HCT116 (cell line): ENCODE results near the gene GRK5. TPM values are rescaled to one million over a fixed set of nuclear protein-coding genes. Genes with fewer than 3 reads are reported as not detected.

Experiments used
- ATAC-seq: fragments of 200-7000 bp; cut with Tn5 transposase; 2 replicates; pipeline ENCODE4 v1.9.1; 2020; ENCODE audit warnings: mild to moderate bottlenecking, moderate library complexity
- BruUV-seq: library from RNA; stranded (reverse); fragments of 400-500 nt; replicated peaks from 2 replicates; lab custom pipeline; 2021; lab: Mats Ljungman, UMichigan
- CTCF ChIA-PET: fragments of 300-600 bp; sonication (Branson Sonifier 250); formaldehyde crosslinking; loops from one replicate; lab custom pipeline; 2021; ENCODE audit warnings: antibody characterized with exemption; lab: Charles Lee
- POLR2A ChIA-PET: fragments of 300-600, 350-600 bp; sonication (Branson Sonifier 250); formaldehyde crosslinking; loops from one replicate; lab custom pipeline; 2021; ENCODE audit warnings: antibody characterized with exemption; lab: Charles Lee
- RAD21 ChIA-PET, 2 experiments: fragments of 300-600 bp; sonication (Branson Sonifier 250); formaldehyde crosslinking; loops; one replicate each; lab custom pipeline; 2023; ENCODE audit warnings: low total read pairs in 2 of 2; ENCODE audit not compliant: uncharacterized antibody in 2 of 2, unreplicated experiment in 2 of 2, low non-redundant PET in 1 of 2; lab: Charles Lee
- DNase-seq: peaks from one replicate; pipeline ENCODE4 v3.0.0-alpha.2; 2010; ENCODE audit warnings: low read depth, low spot score
- H2AFZ ChIP-seq: fragments of 200-600 bp; shearing (Covaris generic), sonication (generic); 2 replicates; pipeline ENCODE4 v1.6.1; 2017; ENCODE audit warnings: low read depth, mixed run types, mixed read lengths, antibody characterized with exemption, low read length; ENCODE audit not compliant: poor library complexity, severe bottlenecking
- H3K27ac ChIP-seq: 2 replicates; pipeline ENCODE4 v1.5.1; 2012; ENCODE audit warnings: low read depth, low read length
- H3K27me3 ChIP-seq: fragments of 200-600 bp; sonication (generic); 2 replicates; pipeline ENCODE4 v1.6.1; 2016; ENCODE audit warnings: mixed run types, low read length, mixed read lengths; ENCODE audit not compliant: insufficient read depth
- H3K36me3 ChIP-seq, 2 experiments: fragments of 200-500 bp in 1 of 2; fragments of 200-600 bp in 1 of 2; sonication (Bioruptor generic) in 1 of 2; sonication (generic) in 1 of 2; 2 replicates each; pipeline versions ENCODE4 v1.5.1 to v1.6.1; 2014 to 2016; ENCODE audit warnings: low read length in 2 of 2, inconsistent platforms in 1 of 2, mixed read lengths in 1 of 2, mixed run types in 1 of 2; ENCODE audit not compliant: insufficient read depth in 2 of 2, control insufficient read depth in 1 of 2
- H3K4me1 ChIP-seq, 2 experiments: fragments of 200-600 bp in 1 of 2; sonication (generic) in 1 of 2; 2 replicates each; pipeline versions ENCODE4 v1.5.1 to v1.6.1; 2012 to 2017; ENCODE audit warnings: low read length in 2 of 2, inconsistent platforms in 1 of 2, mild to moderate bottlenecking in 1 of 2, mixed read lengths in 1 of 2, mixed run types in 1 of 2, moderate library complexity in 1 of 2; ENCODE audit not compliant: insufficient read depth in 2 of 2, control insufficient read depth in 1 of 2
- H3K4me2 ChIP-seq: fragments of 200-600 bp; sonication (generic); 2 replicates; pipeline ENCODE4 v1.6.1; 2017; ENCODE audit warnings: mixed run types, low read length, mixed read lengths
- H3K4me3 ChIP-seq, 2 experiments: fragments of 200-600 bp in 1 of 2; sonication (generic) in 1 of 2; replicated peaks in 1 of 2; 2 replicates each; pipeline ENCODE4 v1.5.1; 2011 to 2016; ENCODE audit warnings: low read length in 2 of 2, control low read depth in 1 of 2, low read depth in 1 of 2, mild to moderate bottlenecking in 1 of 2, mixed read lengths in 1 of 2, mixed run types in 1 of 2
- H3K79me2 ChIP-seq: fragments of 200-600 bp; sonication (generic); 2 replicates; pipeline ENCODE4 v1.6.1; 2017; ENCODE audit warnings: mild to moderate bottlenecking, mixed run types, low read length, moderate library complexity, mixed read lengths; ENCODE audit not compliant: insufficient read depth
- H3K9ac ChIP-seq: fragments of 200-600 bp; sonication (generic); 2 replicates; pipeline ENCODE4 v1.6.1; 2016; ENCODE audit warnings: low read length, mixed read lengths
- H3K9me2 ChIP-seq: fragments of 200-600 bp; sonication (generic), shearing (Covaris generic); 2 replicates; pipeline ENCODE4 v1.6.1; 2017; ENCODE audit warnings: mixed run types, mild to moderate bottlenecking, moderate library complexity; ENCODE audit not compliant: insufficient read depth
- H3K9me3 ChIP-seq, 2 experiments: fragments of 200-500 bp in 1 of 2; fragments of 200-600 bp in 1 of 2; sonication (Bioruptor generic) in 1 of 2; sonication (generic) in 1 of 2; 2 replicates each; pipeline ENCODE4 v1.6.1; 2014 to 2017; ENCODE audit warnings: low read length in 2 of 2, mixed read lengths in 2 of 2, inconsistent platforms in 1 of 2, low read depth in 1 of 2, mild to moderate bottlenecking in 1 of 2, mixed run types in 1 of 2, moderate library complexity in 1 of 2; ENCODE audit not compliant: control insufficient read depth in 1 of 2, insufficient read depth in 1 of 2
- H4K20me1 ChIP-seq: fragments of 200-600 bp; sonication (generic), shearing (Covaris generic); 2 replicates; pipeline ENCODE4 v1.6.1; 2017; ENCODE audit warnings: mixed run types, mild to moderate bottlenecking, moderate library complexity; ENCODE audit not compliant: insufficient read depth
- ATF3 ChIP-seq: IDR thresholded peaks from 2 replicates; pipeline ENCODE4 v1.6.1; 2012
- CBX3 ChIP-seq: IDR thresholded peaks from 2 replicates; pipeline ENCODE4 v1.6.1; 2012; ENCODE audit warnings: low read depth
- CEBPB ChIP-seq: IDR thresholded peaks from 2 replicates; pipeline ENCODE4 v1.6.1; 2012; ENCODE audit warnings: low read depth
- EGR1 ChIP-seq: IDR thresholded peaks from 2 replicates; pipeline ENCODE4 v1.6.1; 2012; ENCODE audit warnings: low read depth
- ELF1 ChIP-seq: IDR thresholded peaks from 2 replicates; pipeline ENCODE4 v1.6.1; 2012; ENCODE audit warnings: low read depth, borderline replicate concordance
- EZH2 ChIP-seq: fragments of 200-600 bp; sonication (generic); IDR thresholded peaks from 2 replicates; pipeline ENCODE4 v1.6.1; 2017; ENCODE audit warnings: antibody characterized with exemption, mixed run types
- EZH2phosphoT487 ChIP-seq: fragments of 200-600 bp; IDR thresholded peaks from 2 replicates; pipeline ENCODE4 v1.6.1; 2018; ENCODE audit warnings: antibody characterized with exemption, borderline replicate concordance
- FOSL1 ChIP-seq: IDR thresholded peaks from 2 replicates; pipeline ENCODE4 v1.6.1; 2012; ENCODE audit warnings: low read depth
- JUND ChIP-seq: IDR thresholded peaks from 2 replicates; pipeline ENCODE4 v1.6.1; 2012
- MAX ChIP-seq: IDR thresholded peaks from 2 replicates; pipeline ENCODE4 v1.6.1; 2012
- POLR2A ChIP-seq: IDR thresholded peaks from 2 replicates; pipeline ENCODE4 v1.7.0; 2011; ENCODE audit warnings: borderline replicate concordance; ENCODE audit not compliant: insufficient read depth, insufficient read length; ENCODE audit errors: extremely low read depth
- RAD21 ChIP-seq: IDR thresholded peaks from 2 replicates; pipeline ENCODE4 v1.6.1; 2012; ENCODE audit warnings: low read depth, mild to moderate bottlenecking
- REST ChIP-seq: IDR thresholded peaks from 2 replicates; pipeline ENCODE4 v1.6.1; 2012; ENCODE audit warnings: low read depth
- SIN3A ChIP-seq: IDR thresholded peaks from 2 replicates; pipeline ENCODE4 v1.6.1; 2012; ENCODE audit warnings: low read depth
- SRF ChIP-seq: IDR thresholded peaks from 2 replicates; pipeline ENCODE4 v1.6.1; 2012; ENCODE audit warnings: low read depth
- TCF7L2 ChIP-seq: IDR thresholded peaks from 2 replicates; pipeline ENCODE4 v1.7.0; 2011; ENCODE audit warnings: borderline replicate concordance, inconsistent platforms; ENCODE audit not compliant: insufficient read depth, insufficient read length; ENCODE audit errors: extremely low read depth
- YY1 ChIP-seq: IDR thresholded peaks from 2 replicates; pipeline ENCODE4 v1.6.1; 2011; ENCODE audit warnings: low read length, low read depth, moderate library complexity, mild to moderate bottlenecking; ENCODE audit not compliant: insufficient replicate concordance; ENCODE audit errors: extremely low read depth
- ZNF274 ChIP-seq: fragments of 200-500 bp; sonication (Bioruptor generic); IDR thresholded peaks from 2 replicates; pipeline ENCODE4 v1.6.1; 2014; ENCODE audit warnings: mild to moderate bottlenecking, low read depth, low read length, inconsistent platforms
- intact Hi-C: fragments of 100-400 bp; cut with micrococcal nuclease; formaldehyde crosslinking; loops from 2 replicates; pipeline ENCODE4 v1.10.0; 2022
- total RNA-seq: library from RNA; stranded (reverse); gene quantifications from one replicate; pipeline ENCODE4 v1.2.1, GENCODE V29; 2021; ENCODE audit not compliant: unreplicated experiment
- TF ChIP-seq, protein P1 (sequence below), 3 experiments: fragments of 200-600 bp in 1 of 3; sonication (generic) in 1 of 3; IDR thresholded peaks in 2 of 3; conservative IDR thresholded peaks in 1 of 3; 2 replicates each; pipeline ENCODE4 v1.5.1; 2012 to 2017; ENCODE audit warnings: low read depth in 2 of 3, low read length in 2 of 3, antibody characterized with exemption in 1 of 3, borderline replicate concordance in 1 of 3, control low read depth in 1 of 3, mild to moderate bottlenecking in 1 of 3, mixed read lengths in 1 of 3, mixed run types in 1 of 3, moderate library complexity in 1 of 3; ENCODE audit not compliant: insufficient read depth in 1 of 3

Gene GRK5
- total RNA-seq, 1 experiment from 2014 or later, result 7.3 TPM

DNA sequence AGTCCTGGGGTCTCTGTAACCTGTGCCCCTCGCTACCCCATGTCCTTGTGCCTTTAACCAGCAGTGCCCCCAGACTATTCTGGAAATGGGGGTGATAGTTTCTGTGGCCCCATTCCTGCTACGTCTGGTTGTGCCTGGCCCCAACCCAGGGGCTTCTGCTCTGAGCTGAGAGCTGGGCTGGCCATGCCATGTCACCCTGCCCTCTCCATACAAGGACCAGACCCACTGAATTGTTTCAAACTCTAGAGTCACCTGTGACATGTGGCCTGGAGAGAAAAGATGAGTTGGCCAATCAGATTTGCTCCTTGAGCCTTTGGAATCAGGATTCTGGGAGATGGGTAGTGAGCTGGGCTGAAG, 108.6 kb downstream of the GRK5 start (continued):
- TF ChIP-seq SIN3A (no peak), CEBPB (no peak)

- RAD21 ChIA-PET, result interaction anchor here in 1 of 2 experiments (1.1 to 1.5 kb wide), 2 partner anchors 108 to 109 kb away, joined by 3 to 8 read pairs; partner anchors contain the start of gene GRK5
- Histone ChIP-seq H4K20me1 (no peaks in the 10 kb centered on the region), H3K36me3 (no peaks in the 10 kb centered on the region), H3K4me1 (peaks cover 60 to 73% of the 10 kb centered on the region in 2 experiments), H3K9me3 (no peaks in the 10 kb centered on the region), H3K4me2 (peak overlapping the region; percentile 82), H3K9me2 (no peaks in the 10 kb centered on the region), H3K79me2 (no peaks in the 10 kb centered on the region), H3K27me3 (no peaks in the 10 kb centered on the region), H3K9ac (peak overlapping the region; percentile 66), H3K27ac (peak overlapping the region; percentile 98), H3K4me3 (peak overlapping the region; percentile 27 to 38), H2AFZ (no peak overlapping the region)
- BruUV-seq, result no TSS peak
- intact Hi-C loops, result loop anchor here (2.0 to 5.0 kb wide), 3 partner anchors 46 to 109 kb away; partner anchors contain the start of gene GRK5
- POLR2A ChIA-PET, result interaction anchor here (0.7 to 2.3 kb wide), 5 partner anchors 11 to 226 kb away, joined by 3 to 10 read pairs (median 5); partner anchors contain the start of gene RGS10
- ATAC-seq (peak; percentile 56), DNase-seq (peak; percentile 89)
- CTCF ChIA-PET, result interaction anchor here (0.8 to 1.2 kb wide), 2 partner anchors 107 to 164 kb away, joined by 3 read pairs; no protein-coding TSS in a partner anchor
- no peak for TF ChIP-seq ATF3
- no peak for TF ChIP-seq EZH2
- no peak for TF ChIP-seq ELF1
- TF ChIP-seq TCF7L2, result peak; percentile 92
- no peak for TF ChIP-seq SIN3A
- no peak for TF ChIP-seq ZNF274
- TF ChIP-seq CEBPB, result no peak
- TF ChIP-seq FOSL1, result no peak
- TF ChIP-seq JUND, result no peak
- TF ChIP-seq EGR1, result no peak
- TF ChIP-seq SRF, result no peak
- no peak for TF ChIP-seq REST
- TF ChIP-seq MAX, result no peak
- no peak for TF ChIP-seq POLR2A
- peak; percentile 79 for TF ChIP-seq YY1
- no peak for TF ChIP-seq CBX3
- no peak for TF ChIP-seq RAD21
- TF ChIP-seq EZH2phosphoT487, result no peak
- TF ChIP-seq, protein P1, sequence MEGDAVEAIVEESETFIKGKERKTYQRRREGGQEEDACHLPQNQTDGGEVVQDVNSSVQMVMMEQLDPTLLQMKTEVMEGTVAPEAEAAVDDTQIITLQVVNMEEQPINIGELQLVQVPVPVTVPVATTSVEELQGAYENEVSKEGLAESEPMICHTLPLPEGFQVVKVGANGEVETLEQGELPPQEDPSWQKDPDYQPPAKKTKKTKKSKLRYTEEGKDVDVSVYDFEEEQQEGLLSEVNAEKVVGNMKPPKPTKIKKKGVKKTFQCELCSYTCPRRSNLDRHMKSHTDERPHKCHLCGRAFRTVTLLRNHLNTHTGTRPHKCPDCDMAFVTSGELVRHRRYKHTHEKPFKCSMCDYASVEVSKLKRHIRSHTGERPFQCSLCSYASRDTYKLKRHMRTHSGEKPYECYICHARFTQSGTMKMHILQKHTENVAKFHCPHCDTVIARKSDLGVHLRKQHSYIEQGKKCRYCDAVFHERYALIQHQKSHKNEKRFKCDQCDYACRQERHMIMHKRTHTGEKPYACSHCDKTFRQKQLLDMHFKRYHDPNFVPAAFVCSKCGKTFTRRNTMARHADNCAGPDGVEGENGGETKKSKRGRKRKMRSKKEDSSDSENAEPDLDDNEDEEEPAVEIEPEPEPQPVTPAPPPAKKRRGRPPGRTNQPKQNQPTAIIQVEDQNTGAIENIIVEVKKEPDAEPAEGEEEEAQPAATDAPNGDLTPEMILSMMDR (IDR thresholded peaks at IDR 0.05 in 2 of 3, conservative IDR thresholded peaks at IDR 0.05 in 1 of 3; ENCODE audit: borderline replicate concordance in 1 of 3, insufficient read depth in 1 of 3, low read depth in 2 of 3, low read length in 2 of 3), result no peak
Measured at GRCh38 chr10:119316729-119317097, 109.3 kb downstream of the GRK5 start.
